ENCODE measurements around the gene FSTL3.

- TF ChIP-seq POLR2A (IDR thresholded peaks at IDR 0.05), result peak; percentile 17 to 31
- TF ChIP-seq, protein P1, sequence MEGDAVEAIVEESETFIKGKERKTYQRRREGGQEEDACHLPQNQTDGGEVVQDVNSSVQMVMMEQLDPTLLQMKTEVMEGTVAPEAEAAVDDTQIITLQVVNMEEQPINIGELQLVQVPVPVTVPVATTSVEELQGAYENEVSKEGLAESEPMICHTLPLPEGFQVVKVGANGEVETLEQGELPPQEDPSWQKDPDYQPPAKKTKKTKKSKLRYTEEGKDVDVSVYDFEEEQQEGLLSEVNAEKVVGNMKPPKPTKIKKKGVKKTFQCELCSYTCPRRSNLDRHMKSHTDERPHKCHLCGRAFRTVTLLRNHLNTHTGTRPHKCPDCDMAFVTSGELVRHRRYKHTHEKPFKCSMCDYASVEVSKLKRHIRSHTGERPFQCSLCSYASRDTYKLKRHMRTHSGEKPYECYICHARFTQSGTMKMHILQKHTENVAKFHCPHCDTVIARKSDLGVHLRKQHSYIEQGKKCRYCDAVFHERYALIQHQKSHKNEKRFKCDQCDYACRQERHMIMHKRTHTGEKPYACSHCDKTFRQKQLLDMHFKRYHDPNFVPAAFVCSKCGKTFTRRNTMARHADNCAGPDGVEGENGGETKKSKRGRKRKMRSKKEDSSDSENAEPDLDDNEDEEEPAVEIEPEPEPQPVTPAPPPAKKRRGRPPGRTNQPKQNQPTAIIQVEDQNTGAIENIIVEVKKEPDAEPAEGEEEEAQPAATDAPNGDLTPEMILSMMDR (IDR thresholded peaks at IDR 0.05), result peak in 3 of 6 experiments; percentile 10 to 27 (median 19)
These were observed 43.0 kb upstream of the FSTL3 start, which contains the start of gene POLRMT for GRCh38 chr19:633068-633785.
